SK-MEL-5 (cell line): Measurements from ENCODE around the gene RIIAD1. TPM values are rescaled to one million over a fixed set of nuclear protein-coding genes. Genes with fewer than 3 reads are reported as not detected.
A peak's percentile ranks its signal among the peaks of the same experiment; 100 is the strongest.
"Not testable (repeated sequence)": the region's sequence is repeated elsewhere in the genome, so short reads cannot be mapped to it uniquely, and the experiment has no call there.

ENCODE experiments used
- DNase-seq: peaks from one replicate; pipeline ENCODE4 v3.0.0-alpha.2; 2016; ENCODE audit warnings: low read depth, low spot score
- in situ Hi-C: cut with HindIII; loops from 2 replicates; pipeline ENCODE4 v1.10.0; 2016; ENCODE audit warnings: low sequenced_read_pairs, high pct_unique_total_duplicates, low pct_unique_long_range_greater_than_20kb
- small RNA-seq, 2 experiments: library from RNA; depleted of rRNA; stranded (forward); fragments of <200 nt; gene quantifications; one replicate each; pipeline ENCODE3, GENCODE V24; 2014
- total RNA-seq: library from RNA; depleted of rRNA; stranded (reverse); fragments of >200 nt; shearing (Covaris generic); gene quantifications from 2 replicates; pipeline ENCODE4 v1.2.3, GENCODE V29; 2014; rRNA removed

The RIIAD1 gene
- total RNA-seq, 1 experiment from 2014 or later, result not detected

DNA sequence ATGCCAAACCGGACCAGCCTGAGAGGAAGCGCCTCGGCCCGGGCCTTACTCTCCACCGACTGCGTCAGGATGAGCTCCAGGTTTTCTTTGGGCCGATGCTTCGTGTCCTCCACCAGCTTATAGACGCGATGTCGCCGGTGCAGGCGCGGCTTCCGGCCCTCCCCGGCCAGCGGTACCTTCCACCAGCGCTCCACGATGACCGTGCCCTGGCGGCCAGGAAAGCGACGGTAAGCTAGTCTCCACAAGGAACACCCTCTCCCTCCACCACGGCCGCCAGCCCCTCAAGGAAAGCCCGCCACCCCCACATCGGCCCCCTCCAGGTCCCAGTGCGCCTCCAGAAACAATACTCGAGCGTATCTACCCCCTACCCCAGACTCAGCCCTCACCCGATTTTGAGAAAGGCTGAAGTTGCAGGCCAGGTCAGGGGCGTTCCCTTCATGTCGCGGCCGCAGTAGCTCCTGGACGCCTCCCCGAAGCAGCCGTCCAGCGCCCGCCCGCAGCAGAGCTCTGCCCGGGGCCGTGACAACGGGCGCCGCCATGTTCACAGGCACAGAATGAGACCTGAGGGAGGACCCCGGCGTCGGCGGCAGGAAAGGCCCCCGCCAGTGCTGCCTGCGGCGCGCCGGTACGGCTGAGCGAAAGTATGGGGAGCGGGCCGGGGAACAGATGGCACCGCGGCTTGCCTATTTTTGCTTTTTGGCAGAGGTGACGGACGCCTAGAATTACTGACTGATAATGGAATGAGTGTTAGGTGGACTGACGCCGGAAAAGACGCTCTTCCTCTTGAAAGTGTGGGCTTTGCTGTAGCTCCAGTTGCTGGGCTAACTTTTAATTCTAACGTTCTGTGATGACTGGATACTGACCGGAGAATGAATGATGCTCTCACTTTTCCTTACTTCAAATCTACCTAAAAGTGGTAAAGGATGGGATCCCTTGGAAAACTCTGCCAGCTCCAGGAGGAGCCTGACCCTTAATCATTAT, 41.9 kb downstream of the RIIAD1 start, which contains the start of gene MRPL9:
TSS of gene MRPL9 (minus strand) at position 556 of the 981 bp plus-strand sequence. CDS start at position 539, 17 bp downstream.
- in situ Hi-C loops, result no loop called here
- peak; percentile 84 for DNase-seq

DNA sequence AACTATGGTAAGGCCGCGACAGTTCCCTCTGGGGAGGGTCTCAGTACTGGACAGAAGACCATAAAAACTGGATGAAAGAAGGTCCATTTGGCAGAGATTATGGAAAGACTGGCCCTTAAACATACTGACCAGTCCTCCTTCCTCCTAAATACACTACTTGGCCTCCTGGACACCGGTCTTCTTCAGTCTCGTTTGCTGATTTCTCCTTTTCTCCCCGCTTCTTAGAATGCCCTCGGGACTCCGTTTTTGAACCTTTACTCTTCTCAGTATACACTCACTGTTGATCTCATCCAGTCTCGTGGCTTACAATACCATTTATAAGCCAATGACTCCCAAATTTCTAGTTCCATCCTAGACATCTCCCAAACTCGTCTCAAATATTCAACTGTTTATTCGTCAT, 42.7 kb downstream of the RIIAD1 start:
- DNase-seq, result no peak
- in situ Hi-C loops, result no loop called here

DNA sequence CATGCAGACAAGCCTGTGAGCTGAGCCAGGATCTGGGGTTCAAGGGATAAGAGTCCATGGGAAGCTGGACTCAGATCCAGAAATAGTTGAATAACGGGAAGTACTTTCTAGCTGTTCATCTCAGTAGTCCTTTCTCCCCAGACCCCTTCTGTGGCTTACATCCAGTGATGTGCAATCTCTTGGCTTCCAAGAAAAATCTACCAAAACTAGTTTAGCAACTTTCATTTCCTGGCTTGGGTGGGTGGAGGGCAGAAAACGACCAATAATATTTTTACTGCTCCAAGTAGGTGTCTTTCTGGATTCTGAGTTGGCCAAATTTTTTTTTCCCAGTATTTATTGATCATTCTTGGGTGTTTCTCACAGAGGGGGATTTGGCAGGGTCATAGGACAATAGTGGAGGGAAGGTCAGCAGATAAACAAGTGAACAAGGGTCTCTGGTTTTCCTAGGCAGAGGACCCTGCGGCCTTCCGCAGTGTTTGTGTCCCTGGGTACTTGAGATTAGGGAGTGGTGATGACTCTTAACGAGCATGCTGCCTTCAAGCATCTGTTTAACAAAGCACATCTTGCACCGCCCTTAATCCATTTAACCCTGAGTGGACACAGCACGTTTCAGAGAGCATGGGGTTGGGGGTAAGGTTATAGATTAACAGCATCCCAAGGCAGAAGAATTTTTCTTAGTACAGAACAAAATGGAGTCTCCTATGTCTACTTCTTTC, 47.2 kb downstream of the RIIAD1 start:
- DNase-seq, in situ Hi-C loops: not testable (repeated sequence)

DNA sequence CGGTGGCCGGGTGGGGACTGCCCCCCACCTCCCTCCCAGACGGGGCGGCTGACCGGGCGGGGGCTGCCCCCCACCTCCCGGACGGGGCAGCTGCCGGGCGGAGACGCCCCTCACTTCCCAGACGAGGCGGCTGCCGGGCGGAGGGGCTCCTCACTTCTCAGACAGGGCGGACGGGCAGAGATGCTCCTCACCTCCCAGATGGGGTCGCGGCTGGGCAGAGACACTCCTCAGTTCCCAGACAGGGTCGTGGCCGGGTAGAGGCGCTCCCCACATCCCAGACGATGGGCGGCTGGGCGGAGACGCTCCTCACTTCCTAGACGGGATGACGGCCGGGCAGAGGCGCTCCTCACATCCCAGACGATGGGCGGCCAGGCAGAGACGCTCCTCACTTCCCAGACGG, 47.9 kb downstream of the RIIAD1 start:
- DNase-seq, in situ Hi-C loops: not testable (repeated sequence)

DNA sequence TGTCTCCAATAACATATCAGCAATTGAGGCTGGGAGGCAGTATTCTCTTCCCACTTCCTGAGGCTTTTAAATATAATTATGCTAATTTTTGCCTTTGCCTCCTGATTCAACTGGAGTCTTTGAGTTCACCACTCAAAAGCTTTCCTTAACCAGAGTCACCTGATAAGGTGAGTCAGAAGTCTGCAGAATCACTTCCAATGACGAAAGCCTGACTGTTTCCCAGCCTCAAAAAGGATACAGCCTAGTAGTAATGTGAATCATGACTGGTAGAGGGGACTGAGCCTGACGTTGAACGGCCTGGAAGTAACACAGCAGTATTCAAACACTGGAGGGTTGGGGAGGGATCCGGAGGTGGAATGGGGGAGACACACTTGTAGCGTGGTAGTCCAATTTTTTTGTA, 52.4 kb downstream of the RIIAD1 start:
- in situ Hi-C loops, result no loop called here
- DNase-seq, result peak; percentile 53

DNA sequence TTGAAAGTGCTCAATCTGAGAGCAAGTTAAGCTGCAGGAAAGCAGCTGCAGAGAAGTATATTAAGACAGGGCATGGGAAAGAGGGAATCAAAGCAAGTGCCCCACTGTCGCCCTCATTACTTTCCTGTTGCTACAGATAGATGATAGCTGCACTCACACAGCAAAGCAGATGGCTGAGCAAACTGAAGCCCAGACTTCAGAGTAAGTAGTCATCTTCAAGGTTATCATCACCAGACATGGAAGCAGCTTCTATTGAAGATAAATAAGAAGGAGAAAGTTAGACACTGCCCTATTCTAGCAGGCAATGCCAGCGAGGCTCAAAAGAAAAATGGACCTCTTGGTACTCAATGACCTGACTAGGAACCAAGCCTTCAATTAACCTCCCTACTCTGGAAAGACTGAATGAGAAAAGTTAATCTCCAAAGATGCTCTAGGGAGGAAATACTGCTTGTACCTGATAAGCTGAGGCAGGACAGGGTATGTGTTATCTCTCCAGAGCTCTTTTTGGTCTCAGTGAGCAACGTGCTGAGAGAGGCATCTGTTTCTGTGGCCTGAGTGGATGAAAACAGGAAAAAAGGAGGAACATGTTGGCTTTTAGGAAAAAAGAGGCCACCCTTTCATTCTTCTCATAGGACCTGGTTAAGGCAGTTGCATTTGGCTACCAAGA, 53.1 kb downstream of the RIIAD1 start:
- in situ Hi-C loops, result no loop called here

DNA sequence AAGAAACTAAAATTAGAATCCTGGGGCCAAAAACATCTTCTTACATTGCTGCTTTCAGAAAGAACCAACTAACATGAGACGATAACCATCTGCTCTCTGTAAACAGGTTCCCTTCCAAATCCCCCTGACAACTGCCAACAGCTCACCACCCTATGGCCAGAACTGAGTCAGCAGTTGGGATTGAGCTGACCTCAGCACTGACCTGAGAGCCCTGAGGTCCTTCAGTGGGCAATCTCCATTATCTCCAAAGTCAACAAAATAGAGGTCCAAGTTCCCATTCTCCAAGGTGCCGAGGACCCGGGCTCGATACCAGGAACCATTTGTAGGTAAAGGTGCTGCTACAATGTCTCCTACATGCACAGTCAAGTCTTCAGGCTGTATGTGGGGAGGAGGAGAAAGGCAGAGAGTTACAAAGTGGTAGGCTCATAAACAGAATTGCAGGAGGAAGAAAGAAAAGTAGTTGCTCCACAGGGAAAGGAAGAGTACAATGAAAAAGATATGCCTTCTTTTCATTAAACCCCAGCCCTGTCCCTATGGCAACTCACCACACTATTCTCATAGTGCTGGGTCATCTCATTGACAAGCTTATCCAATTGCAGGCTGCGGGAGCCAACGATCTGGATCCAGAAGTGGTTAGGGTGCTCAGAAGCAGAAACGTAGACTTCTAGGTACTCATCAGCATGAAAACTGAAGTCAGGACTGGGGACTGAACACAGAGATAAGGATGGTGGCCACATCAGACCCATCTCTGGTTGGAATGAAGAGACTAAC, 54.8 kb downstream of the RIIAD1 start:
- in situ Hi-C loops, result no loop called here
- no peak for DNase-seq

More for the DNA sequence above, 53.1 kb downstream of the RIIAD1 start:
- DNase-seq, result no peak

DNA sequence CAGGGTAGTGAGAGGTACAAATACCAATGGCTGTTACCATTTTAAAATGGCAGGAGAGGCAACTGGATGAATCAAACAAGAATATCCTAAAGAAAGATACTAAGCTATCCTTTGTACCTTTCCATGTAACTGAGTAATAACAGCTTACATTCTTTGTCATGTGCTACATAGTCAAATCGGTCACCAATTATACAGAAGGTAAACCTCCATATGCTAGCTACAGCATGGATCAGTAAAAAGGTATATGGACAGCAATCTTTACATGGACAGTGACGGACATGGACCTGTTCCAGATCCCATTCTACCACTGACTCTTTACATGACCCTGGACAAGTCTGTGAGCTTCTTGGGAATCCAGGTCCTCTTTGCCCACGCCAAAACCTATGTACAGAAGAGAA, 55.3 kb downstream of the RIIAD1 start:
- no peak for DNase-seq
- in situ Hi-C loops, result no loop called here

DNA sequence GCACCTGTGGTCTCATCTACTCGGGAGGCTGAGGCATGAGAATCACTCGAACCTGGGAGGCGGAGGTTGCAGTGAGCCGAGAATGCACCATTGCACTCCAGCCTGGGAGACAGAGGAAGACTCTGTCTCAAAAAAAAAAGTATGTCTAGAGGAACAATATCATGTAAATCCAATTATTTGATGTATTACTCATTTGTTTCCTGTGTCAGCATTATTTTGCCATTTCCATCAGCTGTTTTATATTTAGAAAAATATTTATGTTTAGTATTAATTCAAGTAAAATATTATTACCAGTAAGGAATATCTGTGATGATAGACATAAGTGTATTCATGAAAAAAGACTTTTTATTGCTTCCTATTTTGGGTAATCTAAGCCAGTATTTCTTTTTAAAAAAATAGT, 56.0 kb downstream of the RIIAD1 start:
- in situ Hi-C loops, result no loop called here
- DNase-seq, result no peak

Small RNAs within 50 kb of the gene (small RNA-seq; reads per million reads assigned to genes)
- gene RNU6-662P, result 0 reads per million in 2 experiments

Other genes starting within 250 kb of the RIIAD1 start
- gene CGN, start 210.1 kb upstream of the RIIAD1 start, total RNA-seq, result 1.9 and 2.7 TPM in 2 replicates
- gene TUFT1, start 181.2 kb upstream of the RIIAD1 start, total RNA-seq, result 4.2 and 7.1 TPM in 2 replicates
- gene SNX27, start 109.5 kb upstream of the RIIAD1 start, total RNA-seq, result 30.4 and 31.9 TPM in 2 replicates
- gene CELF3, start 4.7 kb upstream of the RIIAD1 start, total RNA-seq, result not detected in 2 replicates
- 132 and 137 TPM in 2 replicates for gene MRPL9, start 42.0 kb downstream of the RIIAD1 start, total RNA-seq
- 7.7 and 10.9 TPM in 2 replicates for gene TDRKH, start 69.0 kb downstream of the RIIAD1 start, total RNA-seq
- gene LINGO4, start 83.9 kb downstream of the RIIAD1 start, total RNA-seq, result not detected in 2 replicates
- 0.03 TPM in 1 of 2 replicates, not detected in the other for gene RORC, start 110.3 kb downstream of the RIIAD1 start, total RNA-seq
- 0.45 and 0.77 TPM in 2 replicates for gene C2CD4D, start 118.3 kb downstream of the RIIAD1 start, total RNA-seq
- not detected in 2 replicates for gene THEM5, start 132.2 kb downstream of the RIIAD1 start, total RNA-seq
- gene THEM4, start 188.0 kb downstream of the RIIAD1 start, total RNA-seq, result 117 and 125 TPM in 2 replicates